ENCODE data around the gene BAG1. TPM values are rescaled to one million over a fixed set of nuclear protein-coding genes. Genes with fewer than 3 reads are reported as not detected.

BAG1 gene
- total and polyA plus RNA-seq, 2 experiments from 2014 or later, result 44.7 to 55.4 TPM

DNA sequence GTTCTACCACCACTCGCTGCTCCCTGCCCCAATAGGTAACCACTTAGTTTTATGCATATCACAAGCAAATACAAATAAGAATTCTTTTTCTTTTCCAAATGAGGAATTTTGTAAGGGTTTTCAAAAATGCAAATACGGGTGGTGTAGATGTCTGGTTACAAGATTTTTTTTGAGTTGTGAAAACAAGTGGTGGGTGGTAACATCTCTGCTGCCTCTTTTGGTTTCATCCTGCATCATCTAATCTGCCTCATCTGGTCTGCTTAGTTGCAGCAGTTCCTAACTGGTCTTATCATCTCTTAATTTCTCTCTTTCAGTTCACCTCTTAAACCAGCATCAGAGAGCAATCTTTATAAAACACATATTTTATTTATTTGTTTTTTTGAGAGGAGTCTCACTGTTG lies 31.1 kb upstream of the BAG1 start:
- Mint-ChIP-seq H3K27ac (no peak overlapping the region), H3K27me3 (ENCODE audit: insufficient read depth, low read depth, poor library complexity) (no peaks in the 10 kb centered on the region), H3K9me3 (no peaks in the 10 kb centered on the region; the same call in 2 of the 3 replicates), H3K4me3 (no peak overlapping the region), H3K36me3 (ENCODE audit: low read depth) (peaks cover 53% of the 10 kb centered on the region), H3K4me1 (peaks cover 8% of the 10 kb centered on the region)
- ATAC-seq, result no peak
- Histone ChIP-seq H3K79me2 (replicated peaks; ENCODE audit: insufficient read depth) (peaks cover 96% of the 10 kb centered on the region), H3K27me3 (ENCODE audit: insufficient read depth) (no peaks in the 10 kb centered on the region), H2AFZ (no peak overlapping the region), H3K4me2 (no peak overlapping the region), H3K9me2 (ENCODE audit: insufficient read depth) (no peaks in the 10 kb centered on the region), H3K27ac (ENCODE audit: low read depth) (no peak overlapping the region), H3K36me3 (ENCODE audit: insufficient read depth) (peaks cover 32% of the 10 kb centered on the region), H3K4me1 (ENCODE audit: insufficient read depth) (0 out of 2 replicates have a peak, but pooled peaks cover 5% of the 10 kb centered on the region), H3F3A (replicated peaks; ENCODE audit: low read depth) (no peaks in the 10 kb centered on the region), H4K20me1 (replicated peaks; ENCODE audit: insufficient read depth) (peaks cover 11% of the 10 kb centered on the region), H3K4me3 (no peak overlapping the region)
- DNase-seq (ENCODE audit: low spot score), result no peak
- TF ChIP-seq EZH2phosphoT487 (IDR thresholded peaks at IDR 0.05; ENCODE audit: unreplicated experiment), result no peak
- TF ChIP-seq STAT1 (IDR thresholded peaks at IDR 0.05; ENCODE audit: unreplicated experiment), result no peak
- TF ChIP-seq, protein P1, sequence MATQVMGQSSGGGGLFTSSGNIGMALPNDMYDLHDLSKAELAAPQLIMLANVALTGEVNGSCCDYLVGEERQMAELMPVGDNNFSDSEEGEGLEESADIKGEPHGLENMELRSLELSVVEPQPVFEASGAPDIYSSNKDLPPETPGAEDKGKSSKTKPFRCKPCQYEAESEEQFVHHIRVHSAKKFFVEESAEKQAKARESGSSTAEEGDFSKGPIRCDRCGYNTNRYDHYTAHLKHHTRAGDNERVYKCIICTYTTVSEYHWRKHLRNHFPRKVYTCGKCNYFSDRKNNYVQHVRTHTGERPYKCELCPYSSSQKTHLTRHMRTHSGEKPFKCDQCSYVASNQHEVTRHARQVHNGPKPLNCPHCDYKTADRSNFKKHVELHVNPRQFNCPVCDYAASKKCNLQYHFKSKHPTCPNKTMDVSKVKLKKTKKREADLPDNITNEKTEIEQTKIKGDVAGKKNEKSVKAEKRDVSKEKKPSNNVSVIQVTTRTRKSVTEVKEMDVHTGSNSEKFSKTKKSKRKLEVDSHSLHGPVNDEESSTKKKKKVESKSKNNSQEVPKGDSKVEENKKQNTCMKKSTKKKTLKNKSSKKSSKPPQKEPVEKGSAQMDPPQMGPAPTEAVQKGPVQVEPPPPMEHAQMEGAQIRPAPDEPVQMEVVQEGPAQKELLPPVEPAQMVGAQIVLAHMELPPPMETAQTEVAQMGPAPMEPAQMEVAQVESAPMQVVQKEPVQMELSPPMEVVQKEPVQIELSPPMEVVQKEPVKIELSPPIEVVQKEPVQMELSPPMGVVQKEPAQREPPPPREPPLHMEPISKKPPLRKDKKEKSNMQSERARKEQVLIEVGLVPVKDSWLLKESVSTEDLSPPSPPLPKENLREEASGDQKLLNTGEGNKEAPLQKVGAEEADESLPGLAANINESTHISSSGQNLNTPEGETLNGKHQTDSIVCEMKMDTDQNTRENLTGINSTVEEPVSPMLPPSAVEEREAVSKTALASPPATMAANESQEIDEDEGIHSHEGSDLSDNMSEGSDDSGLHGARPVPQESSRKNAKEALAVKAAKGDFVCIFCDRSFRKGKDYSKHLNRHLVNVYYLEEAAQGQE (IDR thresholded peaks at IDR 0.05; ENCODE audit: unreplicated experiment), result no peak
- TF ChIP-seq ZNF114 (CRISPR knock-in tag; IDR thresholded peaks at IDR 0.05), result no peak
- TF ChIP-seq POLR2AphosphoS5 (IDR thresholded peaks at IDR 0.05; ENCODE audit: low read depth), result no peak
- no peak for TF ChIP-seq NANOG (IDR thresholded peaks at IDR 0.05; ENCODE audit: borderline replicate concordance)
- no peak for TF ChIP-seq EZH2 (IDR thresholded peaks at IDR 0.05; ENCODE audit: low read depth, unreplicated experiment)
- TF ChIP-seq, protein P2, sequence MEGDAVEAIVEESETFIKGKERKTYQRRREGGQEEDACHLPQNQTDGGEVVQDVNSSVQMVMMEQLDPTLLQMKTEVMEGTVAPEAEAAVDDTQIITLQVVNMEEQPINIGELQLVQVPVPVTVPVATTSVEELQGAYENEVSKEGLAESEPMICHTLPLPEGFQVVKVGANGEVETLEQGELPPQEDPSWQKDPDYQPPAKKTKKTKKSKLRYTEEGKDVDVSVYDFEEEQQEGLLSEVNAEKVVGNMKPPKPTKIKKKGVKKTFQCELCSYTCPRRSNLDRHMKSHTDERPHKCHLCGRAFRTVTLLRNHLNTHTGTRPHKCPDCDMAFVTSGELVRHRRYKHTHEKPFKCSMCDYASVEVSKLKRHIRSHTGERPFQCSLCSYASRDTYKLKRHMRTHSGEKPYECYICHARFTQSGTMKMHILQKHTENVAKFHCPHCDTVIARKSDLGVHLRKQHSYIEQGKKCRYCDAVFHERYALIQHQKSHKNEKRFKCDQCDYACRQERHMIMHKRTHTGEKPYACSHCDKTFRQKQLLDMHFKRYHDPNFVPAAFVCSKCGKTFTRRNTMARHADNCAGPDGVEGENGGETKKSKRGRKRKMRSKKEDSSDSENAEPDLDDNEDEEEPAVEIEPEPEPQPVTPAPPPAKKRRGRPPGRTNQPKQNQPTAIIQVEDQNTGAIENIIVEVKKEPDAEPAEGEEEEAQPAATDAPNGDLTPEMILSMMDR (conservative IDR thresholded peaks at IDR 0.05; ENCODE audit: low read depth in 2 of 2), result no peak
- TF ChIP-seq CREB1 (CRISPR knock-in tag; IDR thresholded peaks at IDR 0.05; ENCODE audit: low read depth), result no peak
- TF ChIP-seq ZNF331 (CRISPR knock-in tag; IDR thresholded peaks at IDR 0.05; ENCODE audit: low read depth), result no peak
- TF ChIP-seq, protein P3, sequence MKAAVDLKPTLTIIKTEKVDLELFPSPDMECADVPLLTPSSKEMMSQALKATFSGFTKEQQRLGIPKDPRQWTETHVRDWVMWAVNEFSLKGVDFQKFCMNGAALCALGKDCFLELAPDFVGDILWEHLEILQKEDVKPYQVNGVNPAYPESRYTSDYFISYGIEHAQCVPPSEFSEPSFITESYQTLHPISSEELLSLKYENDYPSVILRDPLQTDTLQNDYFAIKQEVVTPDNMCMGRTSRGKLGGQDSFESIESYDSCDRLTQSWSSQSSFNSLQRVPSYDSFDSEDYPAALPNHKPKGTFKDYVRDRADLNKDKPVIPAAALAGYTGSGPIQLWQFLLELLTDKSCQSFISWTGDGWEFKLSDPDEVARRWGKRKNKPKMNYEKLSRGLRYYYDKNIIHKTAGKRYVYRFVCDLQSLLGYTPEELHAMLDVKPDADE (IDR thresholded peaks at IDR 0.05), result no peak
- no peak for TF ChIP-seq JUNB (IDR thresholded peaks at IDR 0.05; ENCODE audit: unreplicated experiment)
- TF ChIP-seq, protein P4, sequence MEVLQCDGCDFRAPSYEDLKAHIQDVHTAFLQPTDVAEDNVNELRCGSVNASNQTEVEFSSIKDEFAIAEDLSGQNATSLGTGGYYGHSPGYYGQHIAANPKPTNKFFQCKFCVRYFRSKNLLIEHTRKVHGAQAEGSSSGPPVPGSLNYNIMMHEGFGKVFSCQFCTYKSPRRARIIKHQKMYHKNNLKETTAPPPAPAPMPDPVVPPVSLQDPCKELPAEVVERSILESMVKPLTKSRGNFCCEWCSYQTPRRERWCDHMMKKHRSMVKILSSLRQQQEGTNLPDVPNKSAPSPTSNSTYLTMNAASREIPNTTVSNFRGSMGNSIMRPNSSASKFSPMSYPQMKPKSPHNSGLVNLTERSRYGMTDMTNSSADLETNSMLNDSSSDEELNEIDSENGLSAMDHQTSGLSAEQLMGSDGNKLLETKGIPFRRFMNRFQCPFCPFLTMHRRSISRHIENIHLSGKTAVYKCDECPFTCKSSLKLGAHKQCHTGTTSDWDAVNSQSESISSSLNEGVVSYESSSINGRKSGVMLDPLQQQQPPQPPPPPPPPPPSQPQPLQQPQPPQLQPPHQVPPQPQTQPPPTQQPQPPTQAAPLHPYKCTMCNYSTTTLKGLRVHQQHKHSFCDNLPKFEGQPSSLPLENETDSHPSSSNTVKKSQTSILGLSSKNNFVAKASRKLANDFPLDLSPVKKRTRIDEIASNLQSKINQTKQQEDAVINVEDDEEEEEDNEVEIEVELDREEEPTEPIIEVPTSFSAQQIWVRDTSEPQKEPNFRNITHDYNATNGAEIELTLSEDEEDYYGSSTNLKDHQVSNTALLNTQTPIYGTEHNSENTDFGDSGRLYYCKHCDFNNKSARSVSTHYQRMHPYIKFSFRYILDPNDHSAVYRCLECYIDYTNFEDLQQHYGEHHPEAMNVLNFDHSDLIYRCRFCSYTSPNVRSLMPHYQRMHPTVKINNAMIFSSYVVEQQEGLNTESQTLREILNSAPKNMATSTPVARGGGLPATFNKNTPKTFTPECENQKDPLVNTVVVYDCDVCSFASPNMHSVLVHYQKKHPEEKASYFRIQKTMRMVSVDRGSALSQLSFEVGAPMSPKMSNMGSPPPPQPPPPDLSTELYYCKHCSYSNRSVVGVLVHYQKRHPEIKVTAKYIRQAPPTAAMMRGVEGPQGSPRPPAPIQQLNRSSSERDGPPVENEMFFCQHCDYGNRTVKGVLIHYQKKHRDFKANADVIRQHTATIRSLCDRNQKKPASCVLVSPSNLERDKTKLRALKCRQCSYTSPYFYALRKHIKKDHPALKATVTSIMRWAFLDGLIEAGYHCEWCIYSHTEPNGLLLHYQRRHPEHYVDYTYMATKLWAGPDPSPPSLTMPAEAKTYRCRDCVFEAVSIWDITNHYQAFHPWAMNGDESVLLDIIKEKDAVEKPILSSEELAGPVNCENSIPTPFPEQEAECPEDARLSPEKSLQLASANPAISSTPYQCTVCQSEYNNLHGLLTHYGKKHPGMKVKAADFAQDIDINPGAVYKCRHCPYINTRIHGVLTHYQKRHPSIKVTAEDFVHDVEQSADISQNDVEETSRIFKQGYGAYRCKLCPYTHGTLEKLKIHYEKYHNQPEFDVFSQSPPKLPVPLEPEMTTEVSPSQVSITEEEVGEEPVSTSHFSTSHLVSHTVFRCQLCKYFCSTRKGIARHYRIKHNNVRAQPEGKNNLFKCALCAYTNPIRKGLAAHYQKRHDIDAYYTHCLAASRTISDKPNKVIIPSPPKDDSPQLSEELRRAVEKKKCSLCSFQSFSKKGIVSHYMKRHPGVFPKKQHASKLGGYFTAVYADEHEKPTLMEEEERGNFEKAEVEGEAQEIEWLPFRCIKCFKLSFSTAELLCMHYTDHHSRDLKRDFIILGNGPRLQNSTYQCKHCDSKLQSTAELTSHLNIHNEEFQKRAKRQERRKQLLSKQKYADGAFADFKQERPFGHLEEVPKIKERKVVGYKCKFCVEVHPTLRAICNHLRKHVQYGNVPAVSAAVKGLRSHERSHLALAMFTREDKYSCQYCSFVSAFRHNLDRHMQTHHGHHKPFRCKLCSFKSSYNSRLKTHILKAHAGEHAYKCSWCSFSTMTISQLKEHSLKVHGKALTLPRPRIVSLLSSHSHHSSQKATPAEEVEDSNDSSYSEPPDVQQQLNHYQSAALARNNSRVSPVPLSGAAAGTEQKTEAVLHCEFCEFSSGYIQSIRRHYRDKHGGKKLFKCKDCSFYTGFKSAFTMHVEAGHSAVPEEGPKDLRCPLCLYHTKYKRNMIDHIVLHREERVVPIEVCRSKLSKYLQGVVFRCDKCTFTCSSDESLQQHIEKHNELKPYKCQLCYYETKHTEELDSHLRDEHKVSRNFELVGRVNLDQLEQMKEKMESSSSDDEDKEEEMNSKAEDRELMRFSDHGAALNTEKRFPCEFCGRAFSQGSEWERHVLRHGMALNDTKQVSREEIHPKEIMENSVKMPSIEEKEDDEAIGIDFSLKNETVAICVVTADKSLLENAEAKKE (CRISPR knock-in tag; IDR thresholded peaks at IDR 0.05), result no peak
